Daoy (cell line): Measurements from ENCODE around the gene GASK1A. TPM values are rescaled to one million over a fixed set of nuclear protein-coding genes. Genes with fewer than 3 reads are reported as not detected.
"Not testable (repeated sequence)": the region's sequence is repeated elsewhere in the genome, so short reads cannot be mapped to it uniquely, and the experiment has no call there.

Source experiments
- DNase-seq: peaks from one replicate; pipeline ENCODE4 v3.0.0-alpha.2; 2015; ENCODE audit warnings: low read depth
- total RNA-seq: library from RNA; depleted of rRNA; stranded (reverse); fragments of >200 nt; shearing (Covaris generic); gene quantifications from 2 replicates; pipeline ENCODE4 v1.2.3, GENCODE V29; 2014

The GASK1A gene
- total RNA-seq, 1 experiment from 2014 or later: 0.11 TPM

GRCh38 chr3:43062040-43062563, 83.0 kb downstream of the GASK1A start:
- DNase-seq: no peak

- DNase-seq: peak; percentile 17
Observed at GRCh38 chr3:43062564-43063040, 83.5 kb downstream of the GASK1A start.

- no peak for DNase-seq
Observed at GRCh38 chr3:43063114-43063513, 84.0 kb downstream of the GASK1A start.

GRCh38 chr3:43070670-43071069, 91.6 kb downstream of the GASK1A start:
- DNase-seq: not testable (repeated sequence)

- DNase-seq: no peak
Observed at GRCh38 chr3:43071313-43071893, 92.3 kb downstream of the GASK1A start.

GRCh38 chr3:43072361-43072760, 93.2 kb downstream of the GASK1A start:
- DNase-seq: no peak

GRCh38 chr3:43073116-43073835, 94.2 kb downstream of the GASK1A start:
- DNase-seq: no peak

- no peak for DNase-seq
Observed at GRCh38 chr3:43073836-43074220, 94.7 kb downstream of the GASK1A start.

GRCh38 chr3:43074482-43074881, 95.4 kb downstream of the GASK1A start:
- no peak for DNase-seq

- DNase-seq: no peak
Observed at GRCh38 chr3:43074901-43075689, 96.0 kb downstream of the GASK1A start.

GRCh38 chr3:43075904-43076661, 97.0 kb downstream of the GASK1A start:
- no peak for DNase-seq

GRCh38 chr3:43076857-43077256, 97.7 kb downstream of the GASK1A start:
- no peak for DNase-seq

GRCh38 chr3:43077261-43077660, 98.2 kb downstream of the GASK1A start:
- no peak for DNase-seq

- DNase-seq: no peak
Observed at GRCh38 chr3:43077707-43078106, 98.6 kb downstream of the GASK1A start.

- DNase-seq: no peak
Observed at GRCh38 chr3:43079536-43080332, 100.6 kb downstream of the GASK1A start.

- DNase-seq: no peak
Observed at GRCh38 chr3:43080726-43081568, 101.8 kb downstream of the GASK1A start.

GRCh38 chr3:43081796-43082195, 102.7 kb downstream of the GASK1A start:
- no peak for DNase-seq

GRCh38 chr3:43082457-43082856, 103.3 kb downstream of the GASK1A start:
- DNase-seq: no peak

GRCh38 chr3:43086460-43087165, 107.5 kb downstream of the GASK1A start:
- no peak for DNase-seq
